Caco-2 (cell line): ENCODE data around the gene GALK1. TPM values are rescaled to one million over a fixed set of nuclear protein-coding genes. Genes with fewer than 3 reads are reported as not detected.

Experiments used
- BruUV-seq: library from RNA; stranded (reverse); fragments of 400-500 nt; replicated peaks from 2 replicates; lab custom pipeline; 2021; lab: Mats Ljungman, UMichigan
- CTCF ChIA-PET: fragments of 300-600 bp; sonication (Branson Sonifier 250); formaldehyde crosslinking; loops from one replicate; lab custom pipeline; 2022; ENCODE audit warnings: antibody characterized with exemption; lab: Charles Lee
- POLR2A ChIA-PET: fragments of 300-600 bp; sonication (Branson Sonifier 250); formaldehyde crosslinking; loops from one replicate; lab custom pipeline; 2022; ENCODE audit warnings: antibody characterized with exemption; lab: Charles Lee
- DNase-seq, 2 experiments: peaks; one replicate each; pipeline versions ENCODE4 v3.0.0 to v3.0.0-alpha.2; 2020 to 2022
- H3K27me3 ChIP-seq: replicated peaks from 2 replicates; pipeline ENCODE4 v1.6.0; 2011; ENCODE audit warnings: low read length; ENCODE audit not compliant: control insufficient read depth, insufficient read depth
- H3K36me3 ChIP-seq: 2 replicates; pipeline ENCODE4 v1.5.1; 2011; ENCODE audit warnings: low read length; ENCODE audit not compliant: control insufficient read depth, insufficient read depth
- H3K4me1 ChIP-seq: fragments of 250-450 bp; sonication (Bioruptor Pico); 2 replicates; pipeline ENCODE4 v1.5.1; 2020; ENCODE audit warnings: mild to moderate bottlenecking
- H3K4me3 ChIP-seq: 2 replicates; pipeline ENCODE4 v1.5.1; 2011; ENCODE audit warnings: low read depth, mild to moderate bottlenecking, control low read depth, low read length
- H3K9me3 ChIP-seq: fragments of 250-450 bp; sonication (Bioruptor Pico); 2 replicates; pipeline ENCODE4 v1.5.1; 2020; ENCODE audit warnings: mild to moderate bottlenecking, moderate library complexity
- H3K27ac Mint-ChIP-seq: one replicate; pipeline ENCODE4 v1.8.0; 2022; ENCODE audit warnings: mixed read lengths; ENCODE audit not compliant: unreplicated experiment
- H3K27me3 Mint-ChIP-seq: one replicate; pipeline ENCODE4 v1.8.0; 2022; ENCODE audit warnings: mixed read lengths; ENCODE audit not compliant: insufficient read depth, unreplicated experiment
- H3K36me3 Mint-ChIP-seq: one replicate; pipeline ENCODE4 v1.8.0; 2022; ENCODE audit warnings: mild to moderate bottlenecking, mixed read lengths; ENCODE audit not compliant: insufficient read depth, unreplicated experiment
- H3K4me1 Mint-ChIP-seq: one replicate; pipeline ENCODE4 v1.8.0; 2022; ENCODE audit warnings: low read depth, mixed read lengths; ENCODE audit not compliant: unreplicated experiment
- H3K4me3 Mint-ChIP-seq: one replicate; pipeline ENCODE4 v1.8.0; 2022; ENCODE audit warnings: mild to moderate bottlenecking, moderate library complexity, mixed read lengths; ENCODE audit not compliant: unreplicated experiment
- H3K9me3 Mint-ChIP-seq: one replicate; pipeline ENCODE4 v1.8.0; 2022; ENCODE audit warnings: mixed read lengths; ENCODE audit not compliant: unreplicated experiment
- intact Hi-C: fragments of 100-400 bp; cut with micrococcal nuclease; formaldehyde crosslinking; loops from one replicate; pipeline ENCODE4 v1.10.0; 2022; ENCODE audit not compliant: unreplicated experiment
- total RNA-seq: library from RNA; stranded (reverse); gene quantifications from 2 replicates; pipeline ENCODE4 v1.2.3, GENCODE V29; 2022
- TF ChIP-seq, protein P1 (sequence below), 2 experiments: fragments of 200-600 bp in 1 of 2; IDR thresholded peaks; 1 replicate in 1 of 2; 2 replicates in 1 of 2; pipeline versions ENCODE4 v1.5.1 to v1.8.0; 2011 to 2022; ENCODE audit warnings: antibody characterized with exemption in 1 of 2, control low read depth in 1 of 2, inconsistent platforms in 1 of 2, low read depth in 1 of 2, low read length in 1 of 2, mild to moderate bottlenecking in 1 of 2, moderate library complexity in 1 of 2; ENCODE audit not compliant: insufficient read depth in 1 of 2, severe bottlenecking in 1 of 2, unreplicated experiment in 1 of 2

GALK1 gene
- total RNA-seq, 1 experiment from 2014 or later: 41.1 TPM

DNA sequence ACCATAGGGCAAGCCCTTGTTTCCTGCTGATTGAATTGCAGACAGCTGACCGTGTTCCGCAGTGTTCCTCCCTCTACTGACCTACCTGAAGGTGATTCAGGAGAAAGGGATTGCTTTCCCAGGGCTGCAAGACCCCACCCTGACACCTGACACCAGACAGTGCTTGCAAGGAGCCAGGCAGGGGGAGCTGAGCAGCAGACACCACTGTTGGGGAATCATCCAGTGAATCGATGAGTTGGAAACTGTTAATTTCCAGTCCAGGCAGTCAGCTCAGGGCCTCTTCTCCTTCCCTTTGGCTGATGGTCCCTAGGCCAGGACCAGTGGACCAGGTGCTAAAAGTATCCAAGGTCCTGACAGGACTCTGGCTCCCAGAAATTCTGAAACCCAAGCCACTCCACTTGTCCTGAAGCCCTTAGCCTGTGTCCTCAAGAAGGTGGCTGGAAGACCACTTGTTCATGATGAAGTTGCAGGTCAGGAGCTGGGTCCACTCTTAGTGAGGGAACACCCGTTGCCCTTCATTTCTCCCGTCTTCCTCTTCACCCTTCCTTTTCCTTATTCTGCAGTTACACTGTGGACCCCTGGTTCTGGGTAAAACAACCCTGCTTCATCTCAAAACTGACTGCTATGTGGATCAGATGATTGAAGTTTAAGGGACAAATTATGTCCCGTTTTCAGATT lies 10.1 kb upstream of the GALK1 start:
- H3K4me3 Mint-ChIP-seq: peak overlapping the region; percentile 32
- H3K4me1 ChIP-seq: peaks cover 13% of the 10 kb centered on the region
- intact Hi-C loops: loop anchor here (1.0 kb wide), 1 partner anchor 10 kb away; the partner anchor contains the start of gene GALK1
- DNase-seq: peak in 1 of 2 experiments; percentile 64
- H3K4me3 ChIP-seq: no peak overlapping the region
- H3K27me3 Mint-ChIP-seq: peaks cover 4% of the 10 kb centered on the region
- TF ChIP-seq, protein P1, sequence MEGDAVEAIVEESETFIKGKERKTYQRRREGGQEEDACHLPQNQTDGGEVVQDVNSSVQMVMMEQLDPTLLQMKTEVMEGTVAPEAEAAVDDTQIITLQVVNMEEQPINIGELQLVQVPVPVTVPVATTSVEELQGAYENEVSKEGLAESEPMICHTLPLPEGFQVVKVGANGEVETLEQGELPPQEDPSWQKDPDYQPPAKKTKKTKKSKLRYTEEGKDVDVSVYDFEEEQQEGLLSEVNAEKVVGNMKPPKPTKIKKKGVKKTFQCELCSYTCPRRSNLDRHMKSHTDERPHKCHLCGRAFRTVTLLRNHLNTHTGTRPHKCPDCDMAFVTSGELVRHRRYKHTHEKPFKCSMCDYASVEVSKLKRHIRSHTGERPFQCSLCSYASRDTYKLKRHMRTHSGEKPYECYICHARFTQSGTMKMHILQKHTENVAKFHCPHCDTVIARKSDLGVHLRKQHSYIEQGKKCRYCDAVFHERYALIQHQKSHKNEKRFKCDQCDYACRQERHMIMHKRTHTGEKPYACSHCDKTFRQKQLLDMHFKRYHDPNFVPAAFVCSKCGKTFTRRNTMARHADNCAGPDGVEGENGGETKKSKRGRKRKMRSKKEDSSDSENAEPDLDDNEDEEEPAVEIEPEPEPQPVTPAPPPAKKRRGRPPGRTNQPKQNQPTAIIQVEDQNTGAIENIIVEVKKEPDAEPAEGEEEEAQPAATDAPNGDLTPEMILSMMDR (IDR thresholded peaks at IDR 0.05; ENCODE audit: insufficient read depth in 1 of 2, low read depth in 1 of 2, low read length in 1 of 2, severe bottlenecking in 1 of 2, unreplicated experiment in 1 of 2): no peak
- CTCF ChIA-PET: interaction anchor here (0.6 to 1.5 kb wide), 3 partner anchors 9 to 52 kb away, joined by 3 to 4 read pairs (median 3); no protein-coding TSS in a partner anchor
- H3K36me3 ChIP-seq: peaks cover 2% of the 10 kb centered on the region; the same call in 1 of the 2 replicates
- H3K36me3 Mint-ChIP-seq: peaks cover 91% of the 10 kb centered on the region
- peak overlapping the region; percentile 74 for H3K27ac Mint-ChIP-seq
- H3K4me1 Mint-ChIP-seq: peaks cover 30% of the 10 kb centered on the region
- H3K9me3 ChIP-seq: no peaks in the 10 kb centered on the region
- BruUV-seq: no TSS peak
- no peaks in the 10 kb centered on the region for H3K27me3 ChIP-seq
- H3K9me3 Mint-ChIP-seq: no peaks in the 10 kb centered on the region
- POLR2A ChIA-PET: interaction anchor here (0.5 to 1.3 kb wide), 2 partner anchors 10 to 12 kb away, joined by 3 to 6 read pairs; partner anchors contain the start of gene GALK1

- Mint-ChIP-seq H3K4me1 (peaks cover 24% of the 10 kb centered on the region), H3K36me3 (peaks cover 85% of the 10 kb centered on the region), H3K4me3 (peak overlapping the region; percentile 52), H3K9me3 (no peaks in the 10 kb centered on the region), H3K27ac (peak overlapping the region; percentile 74), H3K27me3 (peaks cover under 1% of the 10 kb centered on the region)
- TF ChIP-seq, protein P1 (IDR thresholded peaks at IDR 0.05; ENCODE audit: insufficient read depth in 1 of 2, low read depth in 1 of 2, low read length in 1 of 2, severe bottlenecking in 1 of 2, unreplicated experiment in 1 of 2): no peak
- H3K36me3 ChIP-seq: peaks cover 2% of the 10 kb centered on the region; the same call in 1 of the 2 replicates
- intact Hi-C loops: loop anchor here (1.0 kb wide), 1 partner anchor 9 kb away; the partner anchor contains the start of gene GALK1
- no TSS peak for BruUV-seq
- ChIA-PET CTCF (interaction anchor here (0.6 to 1.5 kb wide), 2 partner anchors 9 to 27 kb away, joined by 3 to 4 read pairs; no protein-coding TSS in a partner anchor), POLR2A (interaction anchor here (0.5 kb wide), 1 partner anchor 13 kb away, joined by 3 read pairs; no protein-coding TSS in a partner anchor)
- peaks cover 11% of the 10 kb centered on the region for H3K4me1 ChIP-seq
- H3K27me3 ChIP-seq: no peaks in the 10 kb centered on the region
- H3K4me3 ChIP-seq: no peak overlapping the region
- DNase-seq: no peak
- no peaks in the 10 kb centered on the region for H3K9me3 ChIP-seq
Measured at GRCh38 chr17:75774471-75774990, 9.5 kb upstream of the GALK1 start.

DNA sequence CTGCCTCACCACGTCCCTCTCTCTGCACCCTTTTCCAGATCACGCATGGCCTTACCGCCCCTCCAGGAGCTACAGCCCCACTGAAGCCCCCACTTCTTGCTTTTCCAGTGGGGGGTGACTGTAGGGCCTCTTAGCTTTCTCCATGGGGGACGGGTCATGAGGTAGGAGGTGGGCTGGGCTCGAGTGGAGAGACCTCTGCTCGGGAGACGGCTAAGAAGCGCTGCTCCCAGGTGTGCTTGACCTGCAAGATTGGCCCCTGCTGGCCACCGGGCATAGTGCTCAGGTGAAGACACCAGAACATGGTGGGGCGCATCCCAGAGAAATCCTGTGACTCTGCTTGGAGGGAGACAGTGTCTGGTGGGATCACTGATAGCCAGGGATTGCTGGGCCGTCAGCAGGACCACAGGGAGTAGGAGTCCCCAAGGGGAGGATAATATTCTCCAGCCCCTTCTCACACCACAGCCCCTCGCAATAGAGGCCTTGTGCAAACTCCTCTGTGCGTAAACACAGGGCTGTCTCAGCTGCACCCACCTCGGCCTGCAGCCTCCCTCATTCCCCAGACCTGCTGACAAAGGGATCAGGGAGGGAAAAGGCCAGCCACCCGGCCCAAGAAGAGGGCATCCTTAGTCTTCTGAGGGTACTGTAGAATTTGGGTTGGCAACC lies 8.9 kb upstream of the GALK1 start:
- H3K4me1 Mint-ChIP-seq: peaks cover 22% of the 10 kb centered on the region
- intact Hi-C loops: loop anchor here (1.0 kb wide), 1 partner anchor 9 kb away; the partner anchor contains the start of gene GALK1
- peak overlapping the region; percentile 74 for H3K27ac Mint-ChIP-seq
- peak overlapping the region; percentile 52 for H3K4me3 Mint-ChIP-seq
- no TSS peak for BruUV-seq
- POLR2A ChIA-PET: no interaction called here
- DNase-seq: peak in 1 of 2 experiments; percentile 61
- Histone ChIP-seq H3K4me3 (no peak overlapping the region), H3K9me3 (no peaks in the 10 kb centered on the region), H3K4me1 (peaks cover 11% of the 10 kb centered on the region), H3K36me3 (peaks cover 2% of the 10 kb centered on the region; the same call in 1 of the 2 replicates), H3K27me3 (no peaks in the 10 kb centered on the region)
- peaks cover 80% of the 10 kb centered on the region for H3K36me3 Mint-ChIP-seq
- TF ChIP-seq, protein P1 (IDR thresholded peaks at IDR 0.05; ENCODE audit: insufficient read depth in 1 of 2, low read depth in 1 of 2, low read length in 1 of 2, severe bottlenecking in 1 of 2, unreplicated experiment in 1 of 2): peak; percentile 30 to 34
- CTCF ChIA-PET: interaction anchor here (1.4 to 1.5 kb wide), 2 partner anchors 9 to 26 kb away, joined by 3 to 7 read pairs; no protein-coding TSS in a partner anchor
- H3K27me3 Mint-ChIP-seq: no peaks in the 10 kb centered on the region
- no peaks in the 10 kb centered on the region for H3K9me3 Mint-ChIP-seq
